B cell (primary cell): ENCODE data around the gene NTM. TPM values are rescaled to one million over a fixed set of nuclear protein-coding genes. Genes with fewer than 3 reads are reported as not detected.

Experiments
- ATAC-seq: fragments of 200-7000 bp; cut with Tn5 transposase; one replicate; pipeline ENCODE4 v1.10.0; 2021; ENCODE audit warnings: low read depth, mild to moderate bottlenecking, moderate number of reproducible peaks, moderate library complexity
- CTCF ChIA-PET: fragments of 350-600 bp; sonication (Branson Sonifier 250); formaldehyde crosslinking; loops from one replicate; lab custom pipeline; 2021; ENCODE audit warnings: antibody characterized with exemption, inconsistent platforms; lab: Charles Lee
- POLR2A ChIA-PET: fragments of 350-600 bp; sonication (Branson Sonifier 250); formaldehyde crosslinking; loops from one replicate; lab custom pipeline; 2021; ENCODE audit warnings: antibody characterized with exemption; lab: Charles Lee
- DNase-seq: peaks from one replicate; pipeline ENCODE4 v3.0.0; 2013
- H2AFZ ChIP-seq: 2 replicates; pipeline ENCODE4 v1.6.1; 2012; ENCODE audit warnings: mild to moderate bottlenecking, low read depth, low read length; ENCODE audit not compliant: insufficient read depth, poor library complexity, severe bottlenecking
- H3K27ac ChIP-seq, 2 donors: 1 replicate in 1 of 2; 2 replicates in 1 of 2; pipeline ENCODE4 v1.5.1; 2012 to 2013; ENCODE audit warnings: low read length in 2 of 2, mild to moderate bottlenecking in 2 of 2, moderate library complexity in 1 of 2
- H3K27me3 ChIP-seq, 4 experiments: fragments of 200-600 bp in 1 of 4; sonication (generic) in 1 of 4; replicated peaks in 1 of 4; 1 replicate in 2 of 4; 2 replicates in 2 of 4; pipeline versions ENCODE4 v1.6.1 to v1.7.0; 2013 to 2016; ENCODE audit warnings: low read length in 3 of 4, mild to moderate bottlenecking in 2 of 4, mixed read lengths in 1 of 4, moderate library complexity in 1 of 4; ENCODE audit not compliant: insufficient read depth in 4 of 4, control insufficient read depth in 3 of 4; ENCODE audit errors: control extremely low read depth in 1 of 4
- H3K36me3 ChIP-seq, 2 experiments: replicated peaks in 1 of 2; 1 replicate in 1 of 2; 2 replicates in 1 of 2; pipeline versions ENCODE4 v1.6.1 to v1.7.1; 2013; ENCODE audit warnings: low read length in 1 of 2; ENCODE audit not compliant: insufficient read depth in 2 of 2, control insufficient read depth in 1 of 2; ENCODE audit errors: control extremely low read depth in 1 of 2, extremely low read depth in 1 of 2
- H3K4me1 ChIP-seq, 2 donors: fragments of 200-600 bp in 1 of 2; sonication (generic) in 1 of 2; 1 replicate in 1 of 2; 2 replicates in 1 of 2; pipeline versions ENCODE4 v1.5.1 to v1.6.1; 2013 to 2017; ENCODE audit warnings: low read length in 2 of 2; ENCODE audit not compliant: control insufficient read depth in 2 of 2, insufficient read depth in 2 of 2
- H3K4me2 ChIP-seq: replicated peaks from 2 replicates; pipeline ENCODE3; 2012; ENCODE audit warnings: mild to moderate bottlenecking, low read depth, low read length; ENCODE audit not compliant: poor library complexity, severe bottlenecking
- H3K4me3 ChIP-seq, 5 experiments: fragments of 200-600 bp in 1 of 5; sonication (generic) in 1 of 5; 1 replicate in 3 of 5; 2 replicates in 2 of 5; pipeline versions ENCODE4 v1.5.1 to v1.7.0; 2011 to 2016; ENCODE audit warnings: low read length in 4 of 5, mild to moderate bottlenecking in 4 of 5, low read depth in 2 of 5, control low read depth in 1 of 5, moderate library complexity in 1 of 5; ENCODE audit not compliant: insufficient read depth in 1 of 5; ENCODE audit errors: control extremely low read depth in 1 of 5, extremely low read depth in 1 of 5
- H3K79me2 ChIP-seq: fragments of 200-600 bp; sonication (generic); one replicate; pipeline ENCODE4 v1.6.0; 2016; ENCODE audit warnings: low read length; ENCODE audit not compliant: control insufficient read depth, insufficient read depth
- H3K9ac ChIP-seq: fragments of 200-600 bp; sonication (generic); 2 replicates; pipeline ENCODE4 v1.6.1; 2017; ENCODE audit warnings: mild to moderate bottlenecking, low read length, moderate library complexity
- H3K9me3 ChIP-seq, 3 donors: one replicate each; pipeline versions ENCODE4 v1.6.1 to v1.7.1; 2013; ENCODE audit warnings: low read length in 2 of 3; ENCODE audit not compliant: control insufficient read depth in 2 of 3, insufficient read depth in 1 of 3; ENCODE audit errors: control extremely low read depth in 1 of 3
- H4K20me1 ChIP-seq: 2 replicates; pipeline ENCODE4 v1.6.0; 2012; ENCODE audit warnings: mild to moderate bottlenecking, low read length; ENCODE audit not compliant: insufficient read depth, control insufficient read depth, poor library complexity, severe bottlenecking
- H3K27ac Mint-ChIP-seq: one replicate; pipeline ENCODE4 v1.8.0; 2021; ENCODE audit warnings: mixed read lengths
- H3K27me3 Mint-ChIP-seq: one replicate; pipeline ENCODE4 v1.8.0; 2021; ENCODE audit warnings: mixed read lengths
- H3K4me1 Mint-ChIP-seq: one replicate; pipeline ENCODE4 v1.8.0; 2021; ENCODE audit warnings: mixed read lengths
- H3K4me3 Mint-ChIP-seq: one replicate; pipeline ENCODE4 v1.8.0; 2021; ENCODE audit warnings: mixed read lengths
- H3K9me3 Mint-ChIP-seq: one replicate; pipeline ENCODE4 v1.8.0; 2022; ENCODE audit warnings: mixed read lengths; ENCODE audit not compliant: insufficient read depth
- CTCF ChIP-seq: fragments of 200-600 bp; IDR thresholded peaks from one replicate; pipeline ENCODE4 v1.8.0; 2022; ENCODE audit warnings: antibody characterized with exemption, mild to moderate bottlenecking
- EZH2 ChIP-seq: IDR thresholded peaks from 2 replicates; pipeline ENCODE4 v1.6.1; 2012; ENCODE audit warnings: borderline replicate concordance, low read depth, mild to moderate bottlenecking, moderate library complexity, low read length; ENCODE audit not compliant: insufficient read depth, poor library complexity, severe bottlenecking
- WGBS: methylation state at CpG from one replicate; pipeline ENCODE4 v1.1.5; 2013; ENCODE audit warnings: missing lambda C conversion rate; ENCODE audit not compliant: insufficient coverage; 5-methylcytosine and 5-hydroxymethylcytosine counted together
- intact Hi-C: fragments of 100-400 bp; cut with micrococcal nuclease; formaldehyde crosslinking; loops from one replicate; pipeline ENCODE4 v1.10.0; 2022
- polyA plus RNA-seq: library from polyadenylated mRNA; depleted of rRNA; stranded (reverse); fragments of >200 nt; gene quantifications from 2 replicates; pipeline ENCODE4 v1.2.3, GENCODE V29; 2012
- total RNA-seq, 2 donors: library from RNA; stranded (reverse); fragments of 120-200 nt in 1 of 2; gene quantifications; 1 replicate in 1 of 2; 2 replicates in 1 of 2; pipeline versions ENCODE4 v1.2.3 to v1.2.4, GENCODE V29; 2013 to 2022

NTM gene
- total and polyA plus RNA-seq, 2 donors (not counting 1 experiment from before 2014, with no cell fraction given) = not detected

- no peaks in the 10 kb centered on the region for H3K4me1 ChIP-seq
- H3K4me3 ChIP-seq = no peak overlapping the region
- Mint-ChIP-seq H3K9me3 (peaks cover 2% of the 10 kb centered on the region), H3K4me1 (no peaks in the 10 kb centered on the region), H3K27ac (no peak overlapping the region), H3K27me3 (no peaks in the 10 kb centered on the region), H3K4me3 (no peak overlapping the region)
- no peak overlapping the region for H3K9ac ChIP-seq
- no peak overlapping the region for H2AFZ ChIP-seq
- H3K4me2 ChIP-seq = no peak overlapping the region
- no peaks in the 10 kb centered on the region for H4K20me1 ChIP-seq
- intact Hi-C loops = no loop called here
- H3K36me3 ChIP-seq = no peaks in the 10 kb centered on the region
- peaks cover 0 to 9% (median 0%) of the 10 kb centered on the region in 3 donors for H3K9me3 ChIP-seq
- POLR2A ChIA-PET = no interaction called here
- ATAC-seq (no peak), DNase-seq (no peak)
- no peaks in the 10 kb centered on the region for H3K27me3 ChIP-seq
- CTCF ChIA-PET = no interaction called here
- 98% methylated on average over 4 of the region's 5 CpGs for WGBS
- H3K27ac ChIP-seq = no peak overlapping the region
- TF ChIP-seq EZH2 = no peak
- TF ChIP-seq CTCF = no peak
- no peaks in the 10 kb centered on the region for H3K79me2 ChIP-seq
Observed at GRCh38 chr11:131864228-131864627, 493.8 kb downstream of the NTM start.

GRCh38 chr11:131865860-131866259 is 495.4 kb downstream of the NTM start:
- H3K9me3 Mint-ChIP-seq = peaks cover 2% of the 10 kb centered on the region
- H3K27me3 Mint-ChIP-seq = no peaks in the 10 kb centered on the region
- Histone ChIP-seq H3K4me1 (no peaks in the 10 kb centered on the region), H3K27me3 (no peaks in the 10 kb centered on the region), H3K4me3 (no peak overlapping the region), H3K36me3 (no peaks in the 10 kb centered on the region), H4K20me1 (no peaks in the 10 kb centered on the region), H2AFZ (no peak overlapping the region), H3K79me2 (no peaks in the 10 kb centered on the region), H3K9ac (no peak overlapping the region), H3K9me3 (peaks cover 0 to 9% (median 0%) of the 10 kb centered on the region in 3 donors), H3K4me2 (no peak overlapping the region), H3K27ac (no peak overlapping the region)
- TF ChIP-seq EZH2 = no peak
- TF ChIP-seq CTCF = no peak
- no peak overlapping the region for H3K4me3 Mint-ChIP-seq
- no peaks in the 10 kb centered on the region for H3K4me1 Mint-ChIP-seq
- DNase-seq (no peak), ATAC-seq (no peak)
- CTCF ChIA-PET = no interaction called here
- H3K27ac Mint-ChIP-seq = no peak overlapping the region
- intact Hi-C loops = no loop called here
- WGBS = 100% methylated on average over 2 of the region's 3 CpGs
- POLR2A ChIA-PET = no interaction called here
